Muscle layer of colon (tissue), 2 donors: ENCODE measurements around the gene CDK8.

ENCODE experiments used
- H3K27ac ChIP-seq: one replicate; pipeline ENCODE4 v1.7.0; 2013; ENCODE audit warnings: low read depth, mild to moderate bottlenecking, low read length, moderate library complexity
- H3K27me3 ChIP-seq, 2 donors: one replicate each; pipeline ENCODE4 v1.7.0; 2013; ENCODE audit warnings: low read length in 2 of 2, mild to moderate bottlenecking in 2 of 2; ENCODE audit not compliant: insufficient read depth in 2 of 2, control insufficient read depth in 1 of 2
- H3K36me3 ChIP-seq: one replicate; pipeline ENCODE4 v1.7.0; 2013; ENCODE audit warnings: mild to moderate bottlenecking, low read length; ENCODE audit not compliant: insufficient read depth
- H3K4me1 ChIP-seq: one replicate; pipeline ENCODE4 v1.7.0; 2013; ENCODE audit warnings: mild to moderate bottlenecking, low read length; ENCODE audit not compliant: insufficient read depth
- H3K4me3 ChIP-seq, 2 donors: one replicate each; pipeline ENCODE4 v1.7.0; 2013; ENCODE audit warnings: low read length in 2 of 2, low read depth in 1 of 2, mild to moderate bottlenecking in 1 of 2, moderate library complexity in 1 of 2
- H3K9ac ChIP-seq: one replicate; pipeline ENCODE4 v1.7.0; 2013; ENCODE audit warnings: low read length
- H3K9me3 ChIP-seq: one replicate; pipeline ENCODE4 v1.7.0; 2013; ENCODE audit warnings: mild to moderate bottlenecking, low read length
- donor health status: abdominal sarcoma.
- donor health status: Adenocarcinoma of cecum.

The CDK8 gene

DNA sequence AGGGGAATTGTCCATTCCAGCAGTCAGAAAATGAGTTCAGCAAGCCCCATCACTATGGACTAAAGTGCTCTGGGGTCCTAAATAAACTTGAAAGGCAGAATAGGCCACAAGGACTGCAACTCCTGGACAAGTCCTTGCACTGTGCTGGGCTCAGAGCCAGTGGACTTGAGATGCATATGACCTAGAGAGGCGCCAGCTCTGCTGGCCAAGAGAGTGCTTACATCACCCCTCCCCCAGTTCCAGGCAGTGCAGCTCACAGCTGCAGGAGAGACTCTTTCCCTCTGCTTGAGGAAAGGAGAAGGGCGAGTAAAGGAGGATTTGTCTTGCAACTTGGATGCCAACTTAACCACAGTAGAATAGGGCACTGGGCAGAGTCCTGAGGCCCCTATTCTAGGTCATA is 194.1 kb downstream of the CDK8 start:
- Histone ChIP-seq H3K9me3 (no peaks in the 10 kb centered on the region), H3K9ac (no peak overlapping the region), H3K4me3 (no peak overlapping the region), H3K27ac (no peak overlapping the region), H3K4me1 (peaks cover 9% of the 10 kb centered on the region), H3K27me3 (no peaks in the 10 kb centered on the region), H3K36me3 (no peaks in the 10 kb centered on the region)

DNA sequence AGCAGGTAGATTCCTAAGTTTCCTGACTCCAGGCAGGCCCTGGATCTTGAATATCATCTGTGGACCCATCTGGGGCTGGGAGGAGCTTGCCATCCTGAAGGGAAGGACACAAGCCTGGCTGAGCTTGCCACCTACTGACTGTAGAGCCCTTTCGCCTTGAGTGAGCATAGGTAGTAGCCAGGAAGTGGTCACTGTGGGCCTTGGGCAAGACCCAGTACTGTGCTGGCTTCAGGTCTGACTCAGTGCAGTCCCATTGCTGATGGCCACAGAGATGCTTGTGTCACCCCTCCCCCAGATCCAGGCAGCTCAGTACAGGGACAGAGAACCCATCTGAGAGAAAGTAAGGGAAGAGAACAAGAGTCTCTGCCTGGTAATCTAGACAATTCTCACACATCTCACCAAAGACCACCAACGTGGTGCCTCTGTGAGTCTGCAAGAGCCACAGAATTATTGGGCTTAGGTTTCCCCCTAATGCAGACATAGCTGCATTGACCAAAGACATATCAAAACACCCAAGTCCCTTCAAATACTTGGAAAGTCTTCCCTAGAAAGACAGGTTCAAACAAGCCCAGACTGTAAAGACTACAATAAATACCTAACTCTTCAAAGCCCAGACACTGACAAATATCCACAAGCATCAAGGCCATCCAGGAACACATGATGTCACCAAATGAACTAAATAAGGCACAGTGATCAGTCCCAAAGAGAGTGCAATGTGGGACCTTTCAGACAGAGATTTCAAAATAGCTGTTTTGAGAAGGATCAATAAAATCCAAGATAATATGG is 195.3 kb downstream of the CDK8 start:
- Histone ChIP-seq H3K9ac (no peak overlapping the region), H3K9me3 (no peaks in the 10 kb centered on the region), H3K27me3 (no peaks in the 10 kb centered on the region), H3K4me1 (peaks cover 2% of the 10 kb centered on the region), H3K27ac (no peak overlapping the region), H3K4me3 (no peak overlapping the region), H3K36me3 (no peaks in the 10 kb centered on the region)
